Measurements from ENCODE around the gene MDFI. TPM values are rescaled to one million over a fixed set of nuclear protein-coding genes. Genes with fewer than 3 reads are reported as not detected.

The MDFI gene
- total RNA-seq, 1 donor from 2014 or later = 29.5 TPM

- Histone ChIP-seq H3K9ac (no peak overlapping the region), H3K79me2 (ENCODE audit: low read depth) (no peaks in the 10 kb centered on the region), H3K27ac (no peak overlapping the region), H4K20me1 (ENCODE audit: low read depth) (no peaks in the 10 kb centered on the region), H2AFZ (replicated peaks) (no peak overlapping the region), H3K4me2 (no peak overlapping the region), H3K9me3 (ENCODE audit: low read depth) (no peaks in the 10 kb centered on the region), H3K36me3 (no peaks in the 10 kb centered on the region), H3K4me3 (no peak overlapping the region), H3K27me3 (no peaks in the 10 kb centered on the region), H3K4me1 (no peaks in the 10 kb centered on the region), H3F3A (ENCODE audit: low read depth) (no peaks in the 10 kb centered on the region)
- no peak for TF ChIP-seq EZH2phosphoT487 (IDR thresholded peaks at IDR 0.05)
- TF ChIP-seq, protein P1, sequence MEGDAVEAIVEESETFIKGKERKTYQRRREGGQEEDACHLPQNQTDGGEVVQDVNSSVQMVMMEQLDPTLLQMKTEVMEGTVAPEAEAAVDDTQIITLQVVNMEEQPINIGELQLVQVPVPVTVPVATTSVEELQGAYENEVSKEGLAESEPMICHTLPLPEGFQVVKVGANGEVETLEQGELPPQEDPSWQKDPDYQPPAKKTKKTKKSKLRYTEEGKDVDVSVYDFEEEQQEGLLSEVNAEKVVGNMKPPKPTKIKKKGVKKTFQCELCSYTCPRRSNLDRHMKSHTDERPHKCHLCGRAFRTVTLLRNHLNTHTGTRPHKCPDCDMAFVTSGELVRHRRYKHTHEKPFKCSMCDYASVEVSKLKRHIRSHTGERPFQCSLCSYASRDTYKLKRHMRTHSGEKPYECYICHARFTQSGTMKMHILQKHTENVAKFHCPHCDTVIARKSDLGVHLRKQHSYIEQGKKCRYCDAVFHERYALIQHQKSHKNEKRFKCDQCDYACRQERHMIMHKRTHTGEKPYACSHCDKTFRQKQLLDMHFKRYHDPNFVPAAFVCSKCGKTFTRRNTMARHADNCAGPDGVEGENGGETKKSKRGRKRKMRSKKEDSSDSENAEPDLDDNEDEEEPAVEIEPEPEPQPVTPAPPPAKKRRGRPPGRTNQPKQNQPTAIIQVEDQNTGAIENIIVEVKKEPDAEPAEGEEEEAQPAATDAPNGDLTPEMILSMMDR (IDR thresholded peaks at IDR 0.05) = no peak
- peaks cover 2% of the 10 kb centered on the region for H3K27me3 Mint-ChIP-seq (ENCODE audit: insufficient read depth, low read depth)
- DNase-seq (ENCODE audit: low spot score) = no peak
- no peaks in the 10 kb centered on the region for H3K36me3 Mint-ChIP-seq
- no peak overlapping the region for H3K27ac Mint-ChIP-seq
- no peak overlapping the region for H3K4me3 Mint-ChIP-seq
- no peaks in the 10 kb centered on the region for H3K9me3 Mint-ChIP-seq
- H3K4me1 Mint-ChIP-seq = peaks cover 8% of the 10 kb centered on the region
These were observed 53.9 kb downstream of the MDFI start for GRCh38 chr6:41692080-41692675.

DNA sequence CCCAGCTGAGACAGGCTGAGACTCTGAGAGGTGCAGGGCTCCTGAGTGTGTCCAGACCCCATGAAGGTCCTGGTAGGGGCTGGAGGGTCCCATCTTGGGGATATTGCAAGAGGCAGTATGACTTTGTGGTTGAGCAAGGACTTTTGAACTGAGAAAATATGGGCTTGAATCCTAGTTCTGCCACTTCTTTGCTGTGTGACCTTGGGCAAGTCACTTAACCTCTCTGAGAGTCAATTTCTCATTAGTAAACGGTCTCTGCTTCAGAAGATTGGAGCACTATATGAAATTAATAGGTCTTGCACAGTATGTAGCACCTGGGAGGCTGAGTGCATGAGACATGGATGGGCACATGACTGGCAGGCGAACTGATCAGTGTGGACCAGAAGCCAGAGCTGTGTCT lies 54.5 kb downstream of the MDFI start:
- Mint-ChIP-seq H3K27me3 (ENCODE audit: insufficient read depth, low read depth) (peaks cover 2% of the 10 kb centered on the region), H3K9me3 (no peaks in the 10 kb centered on the region), H3K4me1 (peaks cover 10% of the 10 kb centered on the region), H3K36me3 (no peaks in the 10 kb centered on the region), H3K4me3 (no peak overlapping the region), H3K27ac (no peak overlapping the region)
- Histone ChIP-seq H3K9ac (no peak overlapping the region), H3K4me3 (no peak overlapping the region), H3K79me2 (ENCODE audit: low read depth) (no peaks in the 10 kb centered on the region), H3K27me3 (no peaks in the 10 kb centered on the region), H2AFZ (replicated peaks) (no peak overlapping the region), H3K4me1 (no peaks in the 10 kb centered on the region), H3K27ac (no peak overlapping the region), H3K36me3 (no peaks in the 10 kb centered on the region), H4K20me1 (ENCODE audit: low read depth) (no peaks in the 10 kb centered on the region), H3F3A (ENCODE audit: low read depth) (no peaks in the 10 kb centered on the region), H3K4me2 (no peak overlapping the region), H3K9me3 (ENCODE audit: low read depth) (no peaks in the 10 kb centered on the region)
- no peak for DNase-seq (ENCODE audit: low spot score)
- TF ChIP-seq EZH2phosphoT487 (IDR thresholded peaks at IDR 0.05) (no peak), EZH2 (IDR thresholded peaks at IDR 0.05) (no peak)
- TF ChIP-seq, protein P1 (IDR thresholded peaks at IDR 0.05) = no peak

DNA sequence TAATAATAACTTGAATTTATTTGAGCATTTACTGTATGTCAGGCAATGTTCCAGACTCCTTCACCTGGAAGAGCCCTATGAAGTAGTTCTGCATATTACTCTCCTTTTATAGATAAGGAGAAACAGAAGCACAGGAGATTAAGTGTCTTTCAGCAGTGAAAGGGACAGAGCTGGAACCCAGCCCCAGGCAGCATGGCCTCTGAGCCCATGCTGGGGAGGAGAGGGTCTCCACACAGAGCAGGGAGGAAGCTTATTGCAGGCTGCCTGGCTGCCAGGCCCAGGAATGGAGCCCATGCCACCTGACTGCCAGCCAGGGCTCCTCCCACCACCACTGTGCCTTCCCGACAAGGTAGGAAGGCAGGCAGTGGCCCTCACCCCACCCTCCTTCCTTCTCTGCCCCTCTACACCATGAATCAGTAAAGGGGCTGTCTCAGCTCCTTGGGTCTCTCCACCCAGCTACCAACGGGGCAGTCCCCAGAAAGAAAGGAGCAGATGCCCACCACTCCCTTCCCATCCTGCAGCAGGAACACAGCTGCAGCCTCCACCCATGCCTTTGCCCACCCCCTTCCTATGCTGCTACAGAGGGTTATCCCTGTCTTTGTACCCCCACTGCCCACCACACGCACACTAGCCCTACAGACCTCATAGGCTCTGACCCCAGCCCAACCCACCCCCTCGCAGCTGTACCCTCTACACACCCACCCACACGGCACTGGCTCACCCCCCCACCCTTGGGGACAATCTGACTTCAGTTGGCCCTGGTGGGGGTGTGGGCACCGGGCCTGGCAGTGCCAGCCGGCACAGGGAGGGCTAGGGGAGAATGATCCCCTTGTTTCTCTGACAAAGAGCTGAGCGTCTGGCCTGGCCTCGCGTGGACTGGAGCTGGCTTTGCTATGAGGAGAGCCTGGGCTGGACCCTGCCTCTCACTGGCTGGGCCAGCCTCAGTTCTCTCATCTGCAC lies 55.3 kb downstream of the MDFI start:
- Histone ChIP-seq H3K27me3 (no peaks in the 10 kb centered on the region), H3K9me3 (ENCODE audit: low read depth) (no peaks in the 10 kb centered on the region), H3K4me1 (no peaks in the 10 kb centered on the region), H3F3A (ENCODE audit: low read depth) (no peaks in the 10 kb centered on the region), H3K36me3 (no peaks in the 10 kb centered on the region), H2AFZ (replicated peaks) (no peak overlapping the region), H3K9ac (no peak overlapping the region), H3K27ac (no peak overlapping the region), H4K20me1 (ENCODE audit: low read depth) (no peaks in the 10 kb centered on the region), H3K79me2 (ENCODE audit: low read depth) (no peaks in the 10 kb centered on the region), H3K4me3 (no peak overlapping the region), H3K4me2 (no peak overlapping the region)
- Mint-ChIP-seq H3K36me3 (no peaks in the 10 kb centered on the region), H3K4me3 (no peak overlapping the region), H3K4me1 (peaks cover 12% of the 10 kb centered on the region), H3K27me3 (ENCODE audit: insufficient read depth, low read depth) (peaks cover 2% of the 10 kb centered on the region), H3K27ac (no peak overlapping the region), H3K9me3 (no peaks in the 10 kb centered on the region)
- DNase-seq (ENCODE audit: low spot score) = no peak
- TF ChIP-seq EZH2phosphoT487 (IDR thresholded peaks at IDR 0.05) (no peak), EZH2 (IDR thresholded peaks at IDR 0.05) (no peak)
- TF ChIP-seq, protein P1 (IDR thresholded peaks at IDR 0.05) = no peak

Measured in neural progenitor cell (in vitro differentiated cells).